ENCODE data around the gene ZNF460. TPM values are rescaled to one million over a fixed set of nuclear protein-coding genes. Genes with fewer than 3 reads are reported as not detected.

ZNF460 gene
- total and polyA plus RNA-seq, 10 donors = 0.24 to 84.7 (median 65.4) TPM

DNA sequence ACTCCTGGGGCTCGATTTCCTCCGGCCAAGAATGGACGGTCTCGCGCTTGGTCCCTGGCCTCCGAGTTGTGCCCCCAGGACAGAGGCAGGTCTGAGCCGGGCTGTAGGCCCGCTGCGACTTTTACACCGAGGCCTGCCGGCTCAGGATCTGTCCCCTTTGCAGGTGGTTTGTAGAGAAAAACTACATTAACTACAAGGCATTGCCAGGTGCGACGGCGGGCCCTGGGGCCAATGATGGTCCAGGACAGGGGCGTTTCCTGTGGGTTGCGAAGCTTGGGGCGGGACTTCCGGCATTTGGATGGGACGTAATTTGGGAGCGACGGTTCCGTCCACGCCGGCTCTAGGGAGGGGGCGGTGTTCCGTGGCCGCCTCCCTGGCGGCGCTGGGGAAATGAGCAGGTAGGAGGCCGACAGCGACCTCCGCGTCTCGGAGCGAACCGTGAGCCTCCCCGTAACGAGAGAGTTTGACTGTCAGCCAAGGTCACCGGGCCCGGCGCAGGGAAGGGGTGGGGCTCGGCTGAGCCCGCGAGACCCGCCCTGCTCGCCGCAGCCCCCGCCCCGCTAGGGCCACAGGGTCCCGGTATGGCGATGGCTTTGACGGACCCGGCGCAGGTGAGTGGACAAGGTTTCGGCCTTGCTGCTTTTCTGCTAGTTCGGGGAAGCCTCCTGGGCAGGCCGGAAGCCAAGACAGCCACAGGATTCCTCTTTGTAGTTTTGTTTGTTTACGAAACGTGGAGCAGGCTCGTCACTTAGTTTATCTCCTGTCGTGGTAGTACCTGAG lies 39.8 kb upstream of the ZNF460 start, which contains the start of gene ZNF805:
ZNF805 (plus strand) TSS at position 322 of the 780 bp plus-strand sequence; CDS start at position 582, 260 bp downstream.
- DNase-seq = peak; percentile 97
- Histone ChIP-seq H3K27me3 (replicated peaks in 1 of 7) (no peaks in the 10 kb centered on the region), H3K9me3 (no peaks in the 10 kb centered on the region), H3K36me3 (peaks cover 0 to 22% (median 17%) of the 10 kb centered on the region in 6 donors), H3K27ac (peak within 1 kb of the TSS; percentile 79 to 96 (median 92)), H3K4me3 (peak within 1 kb of the TSS; percentile 82 to 97 (median 90)), H3K4me1 (peaks cover 11 to 38% (median 25%) of the 10 kb centered on the region in 6 donors)
- WGBS, 5 donors = 0 to 2% (median 1%) methylated on average over 32 to 61 of the region's 61 CpGs
- peak; percentile 92 to 95 (median 92) for TF ChIP-seq POLR2AphosphoS5 (IDR thresholded peaks at IDR 0.05)
- peak in 2 of 3 donors; percentile 4 to 59 for TF ChIP-seq POLR2A (IDR thresholded peaks at IDR 0.05)
- TF ChIP-seq, protein P1, sequence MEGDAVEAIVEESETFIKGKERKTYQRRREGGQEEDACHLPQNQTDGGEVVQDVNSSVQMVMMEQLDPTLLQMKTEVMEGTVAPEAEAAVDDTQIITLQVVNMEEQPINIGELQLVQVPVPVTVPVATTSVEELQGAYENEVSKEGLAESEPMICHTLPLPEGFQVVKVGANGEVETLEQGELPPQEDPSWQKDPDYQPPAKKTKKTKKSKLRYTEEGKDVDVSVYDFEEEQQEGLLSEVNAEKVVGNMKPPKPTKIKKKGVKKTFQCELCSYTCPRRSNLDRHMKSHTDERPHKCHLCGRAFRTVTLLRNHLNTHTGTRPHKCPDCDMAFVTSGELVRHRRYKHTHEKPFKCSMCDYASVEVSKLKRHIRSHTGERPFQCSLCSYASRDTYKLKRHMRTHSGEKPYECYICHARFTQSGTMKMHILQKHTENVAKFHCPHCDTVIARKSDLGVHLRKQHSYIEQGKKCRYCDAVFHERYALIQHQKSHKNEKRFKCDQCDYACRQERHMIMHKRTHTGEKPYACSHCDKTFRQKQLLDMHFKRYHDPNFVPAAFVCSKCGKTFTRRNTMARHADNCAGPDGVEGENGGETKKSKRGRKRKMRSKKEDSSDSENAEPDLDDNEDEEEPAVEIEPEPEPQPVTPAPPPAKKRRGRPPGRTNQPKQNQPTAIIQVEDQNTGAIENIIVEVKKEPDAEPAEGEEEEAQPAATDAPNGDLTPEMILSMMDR (IDR thresholded peaks at IDR 0.05 in 8 of 11, conservative IDR thresholded peaks at IDR 0.05 in 3 of 11) = peak in 6 of 11 experiments; percentile 28 to 49 (median 36)
- intact Hi-C loops (cut with DNase I; ENCODE audit: low total_unique reads) = no loop called here

- no peaks in the 10 kb centered on the region for H3K27me3 ChIP-seq (replicated peaks in 1 of 7)
- no peak for DNase-seq
- H3K4me3 ChIP-seq = peak overlapping the region; percentile 82 to 97 (median 90)
- H3K36me3 ChIP-seq = peaks cover 0 to 29% (median 21%) of the 10 kb centered on the region in 6 donors
- no peaks in the 10 kb centered on the region for H3K9me3 ChIP-seq
- peak overlapping the region; percentile 79 to 96 (median 92) for H3K27ac ChIP-seq
- 24 to 29% (median 26%) methylated on average over 7 of the region's 7 CpGs for WGBS, 5 donors
- intact Hi-C loops (cut with DNase I; ENCODE audit: low total_unique reads) = no loop called here
- TF ChIP-seq POLR2AphosphoS5 (IDR thresholded peaks at IDR 0.05) = no peak
- TF ChIP-seq POLR2A (IDR thresholded peaks at IDR 0.05) = no peak
- TF ChIP-seq, protein P1 (IDR thresholded peaks at IDR 0.05 in 8 of 11, conservative IDR thresholded peaks at IDR 0.05 in 3 of 11) = no peak
- H3K4me1 ChIP-seq = peaks cover 11 to 38% (median 25%) of the 10 kb centered on the region in 6 donors
These were observed 39.1 kb upstream of the ZNF460 start for GRCh38 chr19:57241176-57241575.

GRCh38 chr19:57242821-57243220 lies 37.5 kb upstream of the ZNF460 start:
- Histone ChIP-seq H3K4me1 (peaks cover 11 to 38% (median 25%) of the 10 kb centered on the region in 6 donors), H3K36me3 (peaks cover 0 to 46% (median 36%) of the 10 kb centered on the region in 6 donors), H3K4me3 (no peak overlapping the region), H3K9me3 (no peaks in the 10 kb centered on the region), H3K27me3 (replicated peaks in 1 of 7) (no peaks in the 10 kb centered on the region), H3K27ac (no peak overlapping the region)
- intact Hi-C loops (cut with DNase I; ENCODE audit: low total_unique reads) = no loop called here
- no peak for TF ChIP-seq POLR2A (IDR thresholded peaks at IDR 0.05)
- TF ChIP-seq, protein P1 (IDR thresholded peaks at IDR 0.05 in 8 of 11, conservative IDR thresholded peaks at IDR 0.05 in 3 of 11) = no peak
- no peak for TF ChIP-seq POLR2AphosphoS5 (IDR thresholded peaks at IDR 0.05)
- no peak for DNase-seq
- WGBS, 5 donors = 90 to 94% (median 94%) methylated on average over 5 of the region's 5 CpGs

GRCh38 chr19:57244513-57244912 lies 35.8 kb upstream of the ZNF460 start:
- WGBS, 5 donors = 73 to 86% (median 78%) methylated on average over 5 of the region's 5 CpGs
- peaks cover 0 to 62% (median 51%) of the 10 kb centered on the region in 6 donors for H3K36me3 ChIP-seq
- H3K9me3 ChIP-seq = no peaks in the 10 kb centered on the region
- H3K4me1 ChIP-seq = peaks cover 11 to 38% (median 25%) of the 10 kb centered on the region in 6 donors
- TF ChIP-seq POLR2AphosphoS5 (IDR thresholded peaks at IDR 0.05) = no peak
- no peak for DNase-seq
- H3K4me3 ChIP-seq = no peak overlapping the region
- no peaks in the 10 kb centered on the region for H3K27me3 ChIP-seq (replicated peaks in 1 of 7)
- no peak overlapping the region for H3K27ac ChIP-seq
- intact Hi-C loops (cut with DNase I; ENCODE audit: low total_unique reads) = no loop called here

Data from spleen (tissue), 11 donors.